GM19025 (cell line): ENCODE measurements around the gene GGTLC1.
"Not testable (repeated sequence)": the region's sequence is repeated elsewhere in the genome, so short reads cannot be mapped to it uniquely, and the experiment has no call there.

Source experiments
- ATAC-seq: cut with Tn5 transposase; IDR thresholded peaks from one replicate; pipeline ENCODE4 v1.9.1; 2021; ENCODE audit warnings: mild to moderate bottlenecking, low read depth, moderate library complexity; ENCODE audit not compliant: unreplicated experiment

GGTLC1 gene

DNA sequence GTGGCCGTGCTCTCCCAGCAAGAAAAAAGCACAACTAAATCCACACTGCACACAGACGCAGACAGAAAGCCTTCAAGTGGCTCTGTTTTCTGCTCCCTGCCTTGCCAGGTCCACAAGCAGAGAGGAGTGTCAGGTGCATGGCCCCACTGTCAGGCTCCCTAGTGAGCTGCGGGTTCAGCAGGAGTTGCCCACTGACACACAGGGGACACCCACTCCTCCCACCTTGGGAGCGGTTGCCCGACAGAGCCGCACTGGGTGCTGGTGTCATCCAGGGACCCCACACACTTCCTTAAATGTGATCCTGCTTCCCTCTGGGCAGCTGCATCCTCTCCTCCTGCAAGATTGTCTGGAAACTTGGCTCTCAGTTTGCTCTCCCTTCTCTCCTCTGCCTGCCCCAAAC is 6.7 kb upstream of the GGTLC1 start:
- not testable (repeated sequence) for ATAC-seq

DNA sequence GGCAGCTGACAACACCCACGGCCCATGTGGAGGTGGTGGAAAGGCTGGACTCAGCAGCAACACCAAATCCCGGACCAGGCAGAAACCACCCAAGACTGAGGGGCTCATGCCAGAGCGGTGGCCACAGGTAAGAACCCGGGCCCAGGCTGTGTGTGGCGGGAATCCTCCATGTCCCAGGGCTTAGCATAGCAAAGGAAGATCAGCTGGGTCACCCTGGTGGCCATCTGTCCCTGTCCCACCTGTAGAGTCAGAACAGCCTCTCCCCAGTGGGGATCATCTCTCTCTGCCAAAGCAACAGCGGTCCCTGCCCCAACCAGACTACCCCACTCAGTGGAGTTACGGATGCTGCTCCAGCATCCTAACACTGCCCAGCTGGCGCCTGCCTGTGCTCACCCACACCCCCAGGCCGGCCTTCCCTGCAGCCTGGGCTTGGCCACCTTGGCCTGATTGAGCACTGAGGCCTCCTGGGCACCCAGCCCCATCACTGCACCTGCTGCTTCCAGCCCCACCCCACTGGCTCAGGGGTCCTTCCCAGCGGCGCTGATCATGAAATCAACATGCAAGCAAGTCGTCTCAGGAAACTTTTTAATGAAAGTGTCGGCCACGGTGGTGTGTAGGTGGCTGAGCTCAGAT is 5.5 kb upstream of the GGTLC1 start:
- ATAC-seq, result not testable (repeated sequence)

DNA sequence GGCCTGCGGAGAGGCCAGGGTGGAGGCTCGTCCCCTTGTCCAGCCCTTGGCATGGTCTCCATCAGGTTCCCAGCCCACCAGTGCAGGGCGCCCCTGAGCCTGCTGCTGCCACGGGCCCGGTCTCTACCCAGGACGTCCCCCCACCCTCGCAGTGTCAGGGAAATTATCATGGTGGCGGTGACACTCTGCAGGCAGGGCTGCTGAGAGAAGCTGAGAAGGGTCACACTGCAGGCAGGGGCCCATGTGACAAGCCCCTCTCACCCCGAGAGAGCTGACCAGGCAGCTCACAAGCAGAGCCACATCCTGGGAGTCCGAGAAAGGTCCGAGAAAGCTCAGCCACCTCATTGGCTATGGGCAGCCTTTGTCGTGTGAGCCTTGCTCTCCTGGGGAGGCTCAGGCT is 4.9 kb upstream of the GGTLC1 start:
- ATAC-seq, result not testable (repeated sequence)

DNA sequence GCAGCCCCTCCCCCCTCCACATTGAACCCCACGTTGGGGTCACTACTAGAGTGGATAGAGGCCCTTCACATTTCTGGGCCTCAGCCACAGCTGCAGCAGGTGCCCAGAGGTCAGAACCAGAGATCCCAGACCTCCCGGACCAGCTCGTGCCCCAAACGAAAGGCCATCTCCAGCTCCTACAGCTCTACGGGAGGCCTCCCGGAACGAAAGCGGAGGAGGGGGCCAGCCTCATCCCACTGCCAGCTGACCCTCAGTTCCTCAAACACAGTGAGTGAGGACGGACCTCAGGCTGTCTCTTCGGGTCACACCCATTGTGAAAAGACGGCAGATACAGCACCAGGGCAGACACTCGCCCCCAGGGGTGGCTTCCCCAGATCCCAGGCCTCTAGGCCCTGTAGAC is 1.7 kb upstream of the GGTLC1 start:
- ATAC-seq, result not testable (repeated sequence)

DNA sequence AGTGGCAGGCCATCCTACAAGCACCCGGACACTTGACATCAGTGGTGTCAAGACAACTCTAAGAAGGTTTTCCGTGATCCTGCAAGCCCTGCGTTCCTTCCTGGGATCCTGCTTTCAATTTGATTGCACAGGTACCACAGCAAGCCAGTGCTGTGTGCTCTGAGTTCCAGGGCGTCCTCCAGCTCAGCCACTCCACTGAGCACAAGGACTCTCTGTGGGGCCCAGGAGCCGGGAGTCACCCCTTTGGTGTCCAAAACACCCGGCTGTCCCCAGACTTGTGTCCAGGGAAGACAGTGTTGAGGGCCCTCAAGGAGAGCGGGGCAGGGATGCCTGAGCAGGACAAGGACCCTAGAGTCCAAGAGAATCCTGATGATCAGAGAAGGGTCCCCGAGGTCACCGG is 387 bp upstream of the GGTLC1 start:
- not testable (repeated sequence) for ATAC-seq

DNA sequence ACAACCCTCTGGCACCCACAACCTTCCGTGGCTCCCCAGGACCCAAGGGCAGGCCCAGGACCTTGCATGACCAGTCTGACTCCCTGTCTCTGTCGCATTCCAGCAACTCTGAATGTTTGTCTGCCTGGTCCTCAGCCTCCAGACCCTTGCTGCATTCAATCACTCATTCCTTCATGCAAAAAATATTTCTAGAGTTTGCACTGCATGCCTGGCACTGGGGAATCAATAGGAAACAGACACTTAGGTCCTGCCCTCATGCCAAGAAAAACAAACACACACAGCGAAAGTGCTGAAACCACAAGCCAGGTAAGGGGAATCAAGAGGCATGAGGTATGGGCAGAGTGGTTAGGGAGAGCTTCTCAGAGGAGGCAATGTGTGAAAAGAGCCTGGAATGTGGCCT is 1.9 kb downstream of the GGTLC1 start:
- not testable (repeated sequence) for ATAC-seq

DNA sequence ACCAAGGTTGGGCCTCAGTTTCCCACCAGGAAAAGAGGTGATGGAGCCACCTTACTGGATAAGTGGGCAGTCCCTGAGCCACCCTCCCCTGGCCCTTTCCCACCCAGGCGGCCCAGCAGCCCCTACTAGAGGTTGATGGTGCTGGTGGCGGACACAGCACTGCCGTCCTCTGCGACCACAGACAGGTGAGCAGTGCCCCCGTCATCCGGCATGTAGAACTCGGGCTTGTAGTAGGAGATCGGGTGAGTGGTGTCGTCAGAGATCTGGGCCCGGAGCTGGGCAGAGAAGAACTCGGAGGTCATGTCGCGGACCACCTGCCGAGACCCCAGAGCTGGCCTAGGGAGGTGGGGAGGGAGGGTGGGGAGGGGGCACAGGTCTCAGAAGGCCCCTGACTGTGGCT is 2.3 kb downstream of the GGTLC1 start:
- ATAC-seq, result not testable (repeated sequence)

DNA sequence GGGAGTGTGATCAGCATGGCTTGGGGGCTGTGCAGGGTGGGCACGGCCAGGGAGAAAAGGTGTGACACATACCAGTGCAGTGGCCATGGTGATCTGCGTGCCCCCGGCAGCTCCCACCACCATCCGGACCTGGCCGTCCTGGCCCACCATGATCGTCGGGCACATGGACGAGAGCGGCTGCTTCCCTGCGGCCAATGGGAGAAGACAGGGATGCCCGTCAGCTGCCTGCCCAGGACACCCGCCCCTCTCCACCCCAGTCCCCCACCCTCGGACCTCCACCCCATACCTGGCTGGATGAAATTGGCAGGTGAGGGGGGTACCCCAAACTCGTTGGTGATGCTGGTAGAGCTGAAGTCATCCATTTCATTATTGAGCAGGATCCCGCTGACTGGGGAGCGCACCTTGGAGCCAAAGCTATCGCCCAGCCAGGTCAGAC is 2.8 kb downstream of the GGTLC1 start:
- ATAC-seq, result not testable (repeated sequence)

DNA sequence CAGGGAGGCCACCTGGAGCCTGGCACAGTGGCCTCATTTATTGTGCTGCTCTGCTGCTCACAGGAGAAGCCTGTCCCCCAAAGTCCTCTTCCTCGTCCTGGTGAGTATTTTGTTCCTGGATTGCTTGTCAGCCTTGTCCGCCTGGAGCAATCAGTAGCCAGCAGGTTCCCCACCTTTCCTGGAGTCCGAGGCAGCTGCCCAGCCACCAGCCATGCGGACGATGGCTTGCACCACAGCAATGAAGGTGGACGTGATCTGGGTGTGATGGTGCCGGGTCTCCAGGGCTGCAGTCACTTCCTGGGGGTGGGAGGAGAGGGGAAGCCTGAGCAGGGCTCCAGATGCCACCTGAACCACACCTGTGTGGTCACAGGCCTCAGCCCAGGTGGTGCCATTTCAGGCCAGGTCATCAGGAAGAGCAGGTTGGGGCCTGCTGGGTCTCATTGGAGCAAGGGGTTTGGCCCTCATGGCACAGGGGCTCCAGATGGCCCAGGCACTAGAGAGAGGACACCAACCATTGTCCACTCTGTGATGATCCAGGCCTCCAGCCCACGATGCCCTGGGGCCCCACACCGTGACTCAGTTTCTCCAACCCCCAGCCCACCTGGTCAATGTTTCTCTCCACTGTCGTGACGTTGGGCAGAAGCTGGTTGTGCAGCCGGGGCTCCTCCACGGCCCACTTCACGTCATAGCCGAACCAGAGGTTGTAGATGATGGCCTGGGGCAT is 3.4 kb downstream of the GGTLC1 start:
- ATAC-seq, result not testable (repeated sequence)

DNA sequence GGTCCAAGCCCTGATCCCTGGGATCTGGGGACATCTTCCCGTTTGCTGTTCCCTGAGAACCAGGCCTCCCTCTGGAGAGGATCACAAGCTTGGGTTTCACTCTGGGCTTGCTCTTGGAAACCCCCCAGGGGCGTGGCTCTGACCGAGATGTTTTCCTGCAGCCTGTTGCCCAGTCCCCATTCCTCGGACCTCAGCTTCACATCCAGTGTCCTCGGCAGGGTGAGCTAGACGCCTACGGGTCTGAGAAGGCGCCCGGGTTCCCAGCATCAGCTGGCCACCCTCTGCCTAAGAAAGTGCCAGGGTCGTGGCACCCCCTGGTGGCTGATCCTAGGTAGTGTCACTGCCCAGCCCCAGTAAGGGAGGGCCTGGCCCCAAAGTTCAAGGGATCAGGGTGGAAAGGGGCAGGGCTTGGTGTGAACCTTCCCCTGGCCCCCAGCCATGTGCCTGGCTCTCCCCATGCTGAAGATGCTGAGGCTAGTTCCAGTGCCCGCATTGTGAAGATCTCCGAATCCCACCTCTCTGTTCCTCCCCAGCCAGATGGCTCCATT is 4.0 kb downstream of the GGTLC1 start:
- ATAC-seq, result not testable (repeated sequence)

DNA sequence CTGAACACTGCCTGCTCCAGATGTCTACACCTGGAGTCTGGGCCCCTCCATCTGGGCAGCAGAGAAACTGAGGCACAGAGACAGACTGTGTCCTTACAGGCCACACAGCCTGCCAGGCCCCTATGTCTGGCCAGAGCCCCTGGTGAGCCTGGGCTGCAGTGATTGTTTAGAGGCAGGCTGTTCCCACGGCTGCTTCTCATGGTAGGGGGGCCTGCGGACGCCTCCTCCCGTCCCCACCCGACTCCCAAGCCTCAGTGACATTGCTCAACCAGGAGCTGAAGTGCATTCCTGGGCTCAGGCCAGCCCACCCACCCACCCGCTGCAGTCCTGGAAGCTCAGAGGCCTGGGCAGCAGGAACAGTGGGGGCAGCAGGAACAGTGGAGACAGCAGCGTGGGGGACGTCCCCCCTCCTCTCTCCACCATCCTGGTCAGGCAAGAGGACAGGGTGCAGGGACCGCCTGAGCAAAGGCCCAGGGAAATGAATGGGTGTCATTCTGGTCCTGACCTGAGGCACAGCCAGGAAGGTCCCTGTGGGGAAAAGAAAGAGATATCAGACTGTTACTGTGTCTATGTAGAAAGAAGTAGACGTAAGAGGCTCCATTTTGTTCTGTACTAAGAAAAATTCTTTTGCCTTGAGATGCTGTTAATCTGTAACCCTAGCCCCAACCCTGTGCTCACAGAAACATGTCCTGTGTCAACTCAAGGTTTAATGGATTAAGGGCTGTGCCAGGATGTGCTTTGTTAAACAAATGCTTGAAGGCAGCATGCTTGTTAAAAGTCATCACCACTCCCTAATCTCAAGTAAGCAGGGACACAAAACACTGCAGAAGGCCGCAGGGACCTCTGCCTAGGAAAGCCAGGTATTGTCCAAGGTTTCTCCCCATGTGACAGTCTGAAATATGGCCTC is 6.2 kb downstream of the GGTLC1 start:
- ATAC-seq, result not testable (repeated sequence)

DNA sequence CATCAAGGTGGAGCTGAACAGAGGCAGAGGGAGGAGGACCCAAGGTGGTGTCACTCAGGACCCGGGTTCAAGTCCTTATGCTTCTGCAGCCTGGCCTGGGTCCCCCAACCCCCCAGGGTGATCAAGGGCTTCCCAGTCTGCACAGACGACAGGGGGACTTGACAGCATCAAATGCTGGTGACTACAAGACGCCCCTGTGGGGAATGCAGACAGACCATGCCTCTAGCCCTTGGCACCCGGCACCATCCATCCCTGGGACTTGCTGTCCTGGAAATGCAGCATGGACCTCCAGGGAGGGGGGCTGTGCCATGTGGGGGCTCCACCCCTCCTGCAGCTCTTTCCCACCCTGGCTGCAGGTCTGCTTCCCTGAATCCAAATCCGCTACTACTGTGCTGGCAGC is 7.1 kb downstream of the GGTLC1 start:
- ATAC-seq, result not testable (repeated sequence)

DNA sequence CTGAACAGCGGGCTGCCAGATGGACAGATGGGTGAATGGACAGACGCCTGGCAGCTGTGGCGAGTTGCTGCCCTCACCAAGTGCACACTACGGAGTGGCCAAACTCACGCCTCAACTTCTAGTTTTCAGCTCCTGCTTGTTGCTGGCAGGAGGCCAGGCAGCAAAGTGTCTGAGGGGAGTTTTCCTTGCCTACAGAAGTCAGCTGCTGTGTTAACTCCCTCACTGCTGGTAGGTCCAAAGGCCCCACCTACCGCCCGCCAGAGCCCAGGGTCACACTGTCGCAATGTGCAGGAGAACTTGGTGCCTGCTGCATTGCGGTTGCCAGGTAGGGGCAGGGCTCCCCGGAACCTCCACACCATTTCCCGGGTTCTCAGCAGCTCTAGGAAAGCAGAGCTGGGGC is 7.6 kb downstream of the GGTLC1 start:
- ATAC-seq, result not testable (repeated sequence)

DNA sequence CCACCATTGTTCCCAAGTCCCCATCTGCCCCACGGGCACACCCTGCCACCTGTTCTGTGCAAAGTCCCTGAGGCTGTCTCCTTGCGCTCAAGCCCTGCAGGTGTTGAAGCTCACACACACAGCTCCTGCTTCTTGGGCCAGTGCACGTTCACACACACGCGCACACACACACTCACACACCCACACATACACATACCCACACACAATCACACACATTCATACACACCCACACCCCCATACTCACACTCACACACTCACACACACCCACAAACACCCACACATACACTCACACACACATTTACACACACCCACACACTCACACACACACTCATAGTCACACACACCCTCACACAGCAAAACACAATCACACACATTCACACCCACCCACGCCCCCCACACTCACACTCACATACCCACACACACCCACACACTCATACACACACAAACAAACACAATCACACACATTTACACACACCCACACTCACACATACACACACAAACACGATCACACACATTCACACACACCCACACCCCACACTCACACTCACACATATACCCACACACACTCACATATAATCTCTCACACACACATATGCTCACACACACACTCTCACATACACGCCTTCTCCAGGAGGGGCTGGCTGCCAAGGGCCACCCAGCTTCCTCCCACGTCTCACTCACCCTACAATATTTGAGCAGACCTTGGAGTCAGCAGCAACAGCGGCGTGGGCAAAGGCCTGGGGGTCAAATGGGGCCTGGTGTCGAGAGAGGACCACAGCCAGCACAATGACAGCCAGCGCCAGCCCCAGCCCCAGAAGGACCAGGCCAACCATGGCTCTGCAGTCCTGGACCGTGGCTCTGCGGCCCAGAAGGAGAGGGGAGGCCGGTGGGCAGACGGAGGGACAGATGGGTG is 8.4 kb downstream of the GGTLC1 start:
- ATAC-seq, result not testable (repeated sequence)

DNA sequence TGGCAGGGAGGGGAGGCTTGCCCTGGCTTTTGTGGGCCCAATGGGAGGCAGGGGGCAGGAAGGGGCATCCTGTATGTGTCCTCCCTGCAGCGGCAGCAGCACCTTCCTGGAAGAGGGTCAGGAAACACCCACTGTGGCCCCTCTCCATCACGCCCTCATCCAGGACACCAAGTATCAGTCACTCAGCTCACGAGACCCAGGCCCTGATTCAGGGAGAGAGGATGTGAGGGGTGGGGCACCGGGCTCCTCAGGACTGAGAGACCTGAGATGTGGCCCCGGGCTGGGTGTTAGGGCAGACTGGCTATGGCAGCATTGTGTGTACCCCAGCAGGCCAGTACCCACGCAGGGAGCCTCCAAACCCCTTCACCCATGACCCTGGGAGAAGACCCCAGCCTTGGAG is 9.2 kb downstream of the GGTLC1 start:
- ATAC-seq, result not testable (repeated sequence)

DNA sequence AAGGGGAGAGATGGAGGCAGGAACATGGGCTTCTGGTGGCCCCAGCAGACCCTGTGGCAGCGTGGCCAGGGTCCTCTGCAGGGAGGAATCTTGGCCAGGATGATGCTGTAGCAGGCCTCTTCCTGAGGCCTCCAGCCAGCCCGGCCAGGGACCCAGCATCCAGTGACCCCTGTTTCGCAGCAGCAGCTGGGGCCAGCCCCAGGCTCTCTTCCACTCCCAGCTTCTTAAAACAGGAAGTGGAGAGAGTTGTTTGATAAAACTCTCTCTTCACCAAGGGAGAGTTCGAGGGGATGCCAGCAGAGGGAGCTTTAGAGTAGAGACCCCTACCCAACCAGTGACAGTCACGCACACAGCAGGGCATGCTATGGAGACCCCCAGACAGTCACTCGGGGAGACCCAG is 10.1 kb downstream of the GGTLC1 start:
- ATAC-seq, result not testable (repeated sequence)

DNA sequence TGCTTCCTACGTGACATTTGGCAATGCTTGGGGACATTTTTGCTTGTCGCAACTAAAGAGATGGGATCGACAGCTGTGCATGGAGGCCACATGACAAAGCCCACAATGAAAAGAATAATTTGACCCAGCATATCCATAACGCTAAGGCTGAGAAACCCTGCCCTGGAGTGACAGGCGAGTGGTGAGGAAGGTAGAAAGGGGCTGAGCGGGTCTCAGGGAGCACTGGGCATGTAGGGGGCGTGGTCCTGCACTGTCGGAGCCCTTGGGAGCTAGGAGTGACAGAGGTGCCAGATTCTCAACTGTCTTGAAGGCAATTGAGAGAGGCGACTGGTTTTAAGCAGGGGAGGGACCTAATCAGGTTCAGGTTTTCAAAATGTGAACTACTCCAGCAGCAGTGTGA is 13.6 kb downstream of the GGTLC1 start:
- ATAC-seq, result no peak

DNA sequence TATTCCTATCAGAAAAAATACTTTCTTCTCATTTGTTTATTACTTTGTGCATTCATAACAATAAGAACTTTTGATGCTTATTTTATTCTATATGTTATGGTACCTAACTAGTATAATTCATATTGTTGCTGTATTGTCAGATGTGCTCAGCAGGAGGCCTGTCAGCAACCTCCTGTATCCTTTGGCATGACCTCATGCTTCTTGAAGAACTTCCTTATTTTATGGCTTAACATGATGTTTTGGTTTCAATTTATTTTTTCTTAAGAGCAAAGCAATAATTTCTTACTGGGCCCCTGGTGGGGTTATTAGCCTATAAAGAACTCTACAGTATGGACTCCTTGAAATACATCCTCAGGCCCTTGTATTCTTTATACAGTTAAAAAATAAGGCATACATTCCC is 17.3 kb downstream of the GGTLC1 start:
- no peak for ATAC-seq

DNA sequence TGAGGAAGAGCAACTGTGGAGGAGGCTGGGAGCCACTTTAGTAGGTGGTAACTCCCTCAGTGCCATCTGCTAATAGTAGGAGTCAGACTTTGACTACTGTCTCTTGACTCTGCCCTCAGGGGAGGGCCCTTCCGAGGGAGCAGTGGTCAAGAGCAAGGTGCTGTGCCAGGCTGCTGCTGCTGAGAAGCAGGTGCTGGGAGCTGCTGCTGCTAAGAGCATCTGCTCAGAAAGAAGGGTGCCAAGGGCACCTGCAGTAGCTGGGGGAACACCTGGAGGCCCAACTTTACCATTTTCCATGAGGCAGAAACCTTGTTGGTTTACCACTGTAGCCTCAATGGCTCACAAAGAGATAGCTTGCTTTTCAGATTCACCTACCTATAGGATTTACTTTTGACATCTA is 18.5 kb downstream of the GGTLC1 start:
- ATAC-seq, result no peak

DNA sequence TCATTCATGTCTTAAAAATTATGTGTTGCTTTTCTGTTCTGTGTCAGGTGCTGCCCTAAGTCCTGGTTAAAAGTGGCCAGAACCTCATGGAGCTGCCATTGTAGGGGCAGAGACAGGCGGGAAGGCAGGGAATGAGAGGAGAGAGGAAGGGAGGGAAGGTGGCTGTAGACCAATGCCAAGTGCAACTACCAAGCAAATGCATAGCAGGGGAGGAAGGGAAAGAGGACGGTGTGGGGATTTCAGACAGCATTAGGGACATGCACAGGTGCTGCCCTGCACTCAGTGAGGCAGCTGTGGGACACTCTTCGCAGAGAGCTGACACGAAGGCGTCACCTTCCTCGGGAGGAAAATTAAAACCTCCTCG is 21.0 kb downstream of the GGTLC1 start:
- ATAC-seq, result no peak
